SK-N-MC (cell line): Measurements from ENCODE around the gene XPO5.

Experiments
- EZH2 ChIP-seq: fragments of 200-600 bp; sonication (generic); IDR thresholded peaks from one replicate; pipeline ENCODE4 v1.6.1; 2017; ENCODE audit warnings: antibody characterized with exemption
- FOXP2 ChIP-seq: optimal IDR thresholded peaks from 2 replicates; pipeline ENCODE3; 2011; ENCODE audit warnings: mild to moderate bottlenecking, moderate library complexity; ENCODE audit not compliant: insufficient read depth; ENCODE audit errors: extremely low read length, control extremely low read depth
- POLR2AphosphoS5 ChIP-seq: IDR thresholded peaks from 2 replicates; pipeline ENCODE4 v1.6.1; 2012; ENCODE audit warnings: mild to moderate bottlenecking, low read depth, low read length, borderline replicate concordance

DNA sequence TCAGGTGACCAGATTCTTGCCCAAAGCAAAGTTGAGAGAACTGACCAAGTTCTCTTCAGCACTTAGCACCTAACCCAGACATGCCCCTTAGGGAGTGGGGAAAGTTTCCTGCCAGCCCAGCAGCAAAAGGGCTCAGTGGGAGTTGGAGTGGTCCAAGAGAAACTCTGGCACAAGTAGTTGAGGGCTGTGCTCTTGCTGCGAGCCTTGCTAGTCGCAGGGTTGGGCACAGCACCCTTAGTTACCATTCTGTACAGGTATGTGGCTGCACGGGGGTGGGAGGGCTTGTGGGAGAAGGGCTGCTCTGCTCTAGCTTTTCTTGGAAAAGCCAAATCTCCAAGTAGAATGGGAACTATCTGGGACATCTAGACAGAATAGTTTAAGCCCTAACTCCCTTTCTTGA, 52.6 kb downstream of the XPO5 start:
- TF ChIP-seq EZH2 (no peak), POLR2AphosphoS5 (no peak; the same call in 1 of the 2 replicates), FOXP2 (no peak)
